Brain microvascular endothelial cell (primary cell): ENCODE data around the gene AUTS2.

Experiments used
- DNase-seq: peaks from one replicate; pipeline ENCODE4 v3.0.0-alpha.2; 2020
- H3K27ac ChIP-seq: fragments of 250-450 bp; sonication (Bioruptor Pico); 2 replicates; pipeline ENCODE4 v1.5.1; 2020; ENCODE audit warnings: mild to moderate bottlenecking, moderate library complexity
- H3K27me3 ChIP-seq: fragments of 250-450 bp; sonication (Bioruptor Pico); replicated peaks from 2 replicates; pipeline ENCODE4 v1.5.1; 2020; ENCODE audit warnings: mild to moderate bottlenecking
- H3K36me3 ChIP-seq: fragments of 250-450 bp; sonication (Bioruptor Pico); replicated peaks from 2 replicates; pipeline ENCODE4 v1.5.1; 2020; ENCODE audit warnings: mild to moderate bottlenecking
- H3K4me3 ChIP-seq: 2 replicates; pipeline ENCODE4 v1.5.1; 2011; ENCODE audit warnings: low read depth, mild to moderate bottlenecking, control low read depth, low read length, moderate library complexity
- in situ Hi-C: cut with HindIII; loops from 2 replicates; pipeline ENCODE4 v1.10.0; 2017; ENCODE audit warnings: low sequenced_read_pairs, low pct_ligation_motif_present
- TF ChIP-seq, protein P1 (sequence below): IDR thresholded peaks from 2 replicates; pipeline ENCODE4 v1.5.1; 2011; ENCODE audit warnings: low read depth, mild to moderate bottlenecking, moderate library complexity, low read length, control low read depth, inconsistent platforms; ENCODE audit errors: missing control alignments

AUTS2 gene

DNA sequence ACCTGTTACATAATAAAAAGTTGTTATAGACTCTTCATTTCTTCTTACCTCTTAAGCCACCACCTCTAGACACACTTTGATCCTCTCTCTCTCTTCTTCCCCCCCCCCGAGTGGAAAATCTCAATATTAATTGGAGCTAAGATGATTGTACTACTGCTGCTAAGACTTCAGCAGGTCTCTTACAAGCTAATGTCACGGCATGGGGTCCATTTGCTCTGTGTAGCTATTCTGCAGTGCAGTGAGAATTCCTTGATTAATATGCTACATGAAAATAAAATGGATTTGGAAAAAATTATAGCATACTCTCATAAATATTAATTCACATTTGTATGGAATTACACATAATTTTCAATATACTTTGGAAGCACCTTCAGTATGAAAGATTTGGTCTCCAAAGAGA, 297.2 kb downstream of the AUTS2 start:
- Histone ChIP-seq H3K4me3 (no peak overlapping the region), H3K27ac (no peak overlapping the region), H3K27me3 (no peaks in the 10 kb centered on the region), H3K36me3 (no peaks in the 10 kb centered on the region)
- in situ Hi-C loops: no loop called here
- TF ChIP-seq, protein P1, sequence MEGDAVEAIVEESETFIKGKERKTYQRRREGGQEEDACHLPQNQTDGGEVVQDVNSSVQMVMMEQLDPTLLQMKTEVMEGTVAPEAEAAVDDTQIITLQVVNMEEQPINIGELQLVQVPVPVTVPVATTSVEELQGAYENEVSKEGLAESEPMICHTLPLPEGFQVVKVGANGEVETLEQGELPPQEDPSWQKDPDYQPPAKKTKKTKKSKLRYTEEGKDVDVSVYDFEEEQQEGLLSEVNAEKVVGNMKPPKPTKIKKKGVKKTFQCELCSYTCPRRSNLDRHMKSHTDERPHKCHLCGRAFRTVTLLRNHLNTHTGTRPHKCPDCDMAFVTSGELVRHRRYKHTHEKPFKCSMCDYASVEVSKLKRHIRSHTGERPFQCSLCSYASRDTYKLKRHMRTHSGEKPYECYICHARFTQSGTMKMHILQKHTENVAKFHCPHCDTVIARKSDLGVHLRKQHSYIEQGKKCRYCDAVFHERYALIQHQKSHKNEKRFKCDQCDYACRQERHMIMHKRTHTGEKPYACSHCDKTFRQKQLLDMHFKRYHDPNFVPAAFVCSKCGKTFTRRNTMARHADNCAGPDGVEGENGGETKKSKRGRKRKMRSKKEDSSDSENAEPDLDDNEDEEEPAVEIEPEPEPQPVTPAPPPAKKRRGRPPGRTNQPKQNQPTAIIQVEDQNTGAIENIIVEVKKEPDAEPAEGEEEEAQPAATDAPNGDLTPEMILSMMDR: no peak
- DNase-seq: no peak

DNA sequence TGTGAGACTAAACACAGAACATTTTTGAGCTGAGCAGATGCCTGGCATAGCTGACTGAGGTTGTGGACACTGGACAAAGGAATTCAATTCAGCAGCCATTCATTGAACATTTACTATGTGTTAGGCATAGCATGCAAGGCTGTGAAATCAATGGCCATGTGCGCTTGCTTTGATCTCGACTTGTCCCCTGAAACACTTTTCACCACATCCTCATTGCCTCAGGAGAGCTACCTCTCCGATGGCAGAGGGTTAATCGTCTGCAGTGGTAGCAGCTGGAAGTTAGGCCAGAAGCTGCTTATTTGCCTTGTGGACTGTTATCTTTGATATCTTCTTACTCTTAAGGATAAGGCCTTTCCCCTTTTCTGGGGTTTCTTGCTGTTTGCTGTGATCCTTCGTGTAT, 297.8 kb downstream of the AUTS2 start:
- Histone ChIP-seq H3K4me3 (no peak overlapping the region), H3K36me3 (no peaks in the 10 kb centered on the region), H3K27ac (no peak overlapping the region), H3K27me3 (no peaks in the 10 kb centered on the region)
- TF ChIP-seq, protein P1: no peak
- in situ Hi-C loops: no loop called here
- no peak for DNase-seq

DNA sequence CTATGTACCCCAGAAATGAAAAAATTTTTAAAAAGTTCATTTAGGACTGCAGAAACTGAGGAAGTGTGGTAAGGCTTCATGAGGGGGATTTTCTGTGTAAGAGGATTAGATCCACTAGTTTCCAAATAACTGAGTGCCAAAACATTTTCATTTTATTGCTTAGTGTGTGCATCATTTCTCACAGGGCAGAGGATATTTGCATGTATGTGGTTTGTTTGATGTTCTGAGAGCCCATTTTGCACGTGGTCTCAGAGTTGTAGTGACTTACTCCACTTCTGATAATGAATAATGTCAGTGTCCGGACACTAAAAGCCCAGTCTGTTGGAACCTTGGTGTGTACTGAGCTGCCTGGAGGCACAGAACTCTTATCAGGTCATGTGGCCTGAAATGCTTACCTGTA, 299.9 kb downstream of the AUTS2 start:
- Histone ChIP-seq H3K4me3 (no peak overlapping the region), H3K27me3 (no peaks in the 10 kb centered on the region), H3K27ac (no peak overlapping the region), H3K36me3 (no peaks in the 10 kb centered on the region)
- in situ Hi-C loops: no loop called here
- DNase-seq: no peak
- TF ChIP-seq, protein P1: no peak

DNA sequence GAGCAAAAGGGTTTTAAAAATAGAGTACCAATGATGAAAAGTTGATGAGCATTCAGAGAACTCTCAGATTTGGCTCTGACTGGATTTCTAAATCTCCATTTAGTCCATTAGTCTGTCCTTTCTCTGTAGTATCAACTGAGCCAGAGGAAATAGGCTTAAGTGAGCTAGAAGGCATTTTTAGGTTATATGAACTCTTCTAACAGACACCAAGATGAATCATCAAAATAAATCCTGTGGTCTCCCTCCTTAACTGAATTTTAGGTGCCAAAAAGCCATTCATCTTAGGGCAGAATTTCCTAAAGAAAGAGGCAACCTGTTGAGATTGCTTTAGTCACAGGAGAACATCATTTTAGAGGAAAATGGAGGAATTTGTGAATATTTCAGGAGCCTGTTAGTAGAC, 305.1 kb downstream of the AUTS2 start:
- TF ChIP-seq, protein P1: no peak
- in situ Hi-C loops: no loop called here
- Histone ChIP-seq H3K27ac (no peak overlapping the region), H3K36me3 (no peaks in the 10 kb centered on the region), H3K27me3 (no peaks in the 10 kb centered on the region), H3K4me3 (no peak overlapping the region)
- no peak for DNase-seq

DNA sequence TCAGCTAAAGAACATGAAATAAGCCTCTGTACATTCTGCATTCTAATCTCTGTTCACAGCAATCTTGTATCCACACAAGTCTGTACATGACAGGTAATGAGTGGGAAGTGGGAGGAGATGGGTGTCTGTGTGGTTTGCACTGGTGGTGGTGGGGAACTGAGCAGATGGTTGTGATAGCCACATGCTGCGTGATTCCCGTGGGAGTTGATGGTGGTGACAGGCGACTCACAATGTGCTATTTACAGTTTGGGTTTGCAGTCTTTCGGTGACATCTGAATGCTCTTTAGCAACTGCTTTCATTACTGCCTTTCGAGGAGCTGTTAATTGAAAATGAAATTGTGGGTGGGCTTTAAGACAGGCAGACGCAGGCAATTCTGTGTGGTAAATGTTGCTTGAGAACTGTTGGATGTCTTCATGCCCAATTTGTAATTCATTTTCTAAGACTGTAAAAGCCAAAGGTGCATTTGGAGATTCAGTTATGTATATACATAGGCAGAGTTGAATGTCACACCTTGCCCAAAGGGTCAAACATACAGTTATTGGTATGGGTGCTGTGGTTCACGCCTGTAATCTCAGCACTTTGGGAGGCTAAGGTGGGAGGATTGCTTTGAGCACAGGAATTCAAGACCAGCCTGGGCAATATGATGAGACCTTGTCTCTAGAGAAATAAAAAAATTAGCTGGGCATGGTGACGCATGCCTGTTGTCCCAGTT, 308.2 kb downstream of the AUTS2 start:
- in situ Hi-C loops: no loop called here
- TF ChIP-seq, protein P1: no peak
- no peak overlapping the region for H3K27ac ChIP-seq
- DNase-seq: no peak
- no peaks in the 10 kb centered on the region for H3K27me3 ChIP-seq
- no peak overlapping the region for H3K4me3 ChIP-seq
- no peaks in the 10 kb centered on the region for H3K36me3 ChIP-seq

DNA sequence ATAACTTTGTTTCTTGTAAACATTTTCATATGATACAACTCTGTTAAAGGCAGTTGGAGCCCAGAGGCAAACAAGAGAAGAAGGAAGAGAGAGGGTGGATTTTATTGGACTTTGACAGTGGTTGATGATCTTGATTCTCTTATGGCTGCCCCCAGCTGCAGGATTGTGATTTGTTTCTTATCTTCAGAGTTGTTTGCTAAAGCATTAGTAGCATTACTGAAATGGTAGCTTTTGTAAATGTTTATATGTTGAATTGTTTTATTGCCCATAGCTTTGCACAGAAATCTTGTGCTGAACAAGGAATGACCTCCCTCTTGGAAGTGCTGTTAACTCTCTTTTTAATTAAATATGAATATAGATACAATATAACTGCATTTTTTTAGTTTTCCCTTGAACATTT, 309.4 kb downstream of the AUTS2 start:
- H3K27me3 ChIP-seq: no peaks in the 10 kb centered on the region
- no peaks in the 10 kb centered on the region for H3K36me3 ChIP-seq
- H3K4me3 ChIP-seq: no peak overlapping the region
- DNase-seq: no peak
- TF ChIP-seq, protein P1: no peak
- in situ Hi-C loops: no loop called here
- H3K27ac ChIP-seq: no peak overlapping the region
